Measurements from ENCODE around the gene SYNRG.
"Not testable (repeated sequence)": the region's sequence is repeated elsewhere in the genome, so short reads cannot be mapped to it uniquely, and the experiment has no call there.

The SYNRG gene

DNA sequence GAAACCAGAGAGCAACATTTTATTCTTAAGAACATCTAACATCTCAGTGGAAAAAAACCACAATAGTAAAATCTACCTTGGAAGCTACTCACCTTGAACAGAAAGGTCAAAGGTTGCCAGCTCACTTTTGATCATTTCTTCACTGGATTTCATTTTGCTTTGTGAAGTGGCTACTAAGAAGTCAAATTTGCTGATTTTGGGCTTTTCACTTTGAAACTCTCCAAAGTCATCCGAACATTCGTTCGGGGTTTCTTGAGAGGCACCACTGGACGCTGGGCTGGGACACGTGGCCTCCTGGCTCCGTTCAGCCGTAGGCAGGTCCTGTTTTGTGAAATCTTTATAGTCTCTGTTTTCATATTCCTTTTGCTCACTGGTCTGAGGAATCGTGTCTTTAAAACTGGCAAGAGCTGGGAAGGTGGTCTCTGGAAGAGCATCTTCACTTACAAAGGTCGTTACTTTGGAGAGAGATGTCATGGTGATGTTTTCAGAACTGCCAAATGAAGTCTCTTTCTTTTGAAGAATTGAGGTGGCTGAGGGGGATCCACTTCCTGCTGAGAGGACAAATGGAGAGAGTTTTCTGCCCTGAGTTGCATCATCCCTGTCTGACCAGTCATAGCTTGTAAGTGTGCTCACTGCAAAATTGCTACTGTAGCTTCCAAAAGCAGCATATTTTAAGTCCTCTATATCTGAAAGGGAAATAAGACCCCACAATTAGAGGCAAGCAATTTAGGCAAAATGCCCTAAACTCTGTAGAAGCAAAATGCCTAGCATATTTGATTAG is 67.1 kb downstream of the SYNRG start:
- DNase-seq (ENCODE audit: low read depth, low spot score) = no peak

- DNase-seq (ENCODE audit: low read depth, low spot score) = no peak
Observed at GRCh38 chr17:37538981-37539659, 70.1 kb downstream of the SYNRG start.

- no peak for DNase-seq (ENCODE audit: low read depth, low spot score)
Observed at GRCh38 chr17:37535906-37536305, 73.3 kb downstream of the SYNRG start.

DNA sequence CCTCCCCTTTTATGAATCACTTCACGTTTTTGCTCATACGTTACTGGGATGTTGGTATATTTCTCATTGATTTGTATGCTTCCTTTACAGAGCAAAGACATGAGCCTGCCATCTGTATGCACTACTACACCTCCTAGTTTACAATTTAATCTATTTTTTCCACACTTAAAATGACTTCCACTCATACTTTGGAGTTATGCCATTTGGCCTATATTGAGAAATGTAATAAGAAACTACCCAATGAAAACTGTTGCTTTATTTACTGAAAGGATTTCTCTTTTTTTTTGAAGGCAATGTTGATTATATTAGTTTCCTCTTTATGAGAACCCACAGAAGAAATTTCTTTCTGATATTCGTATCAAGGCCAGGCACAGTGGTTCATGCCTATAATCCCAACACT is 76.5 kb downstream of the SYNRG start:
- no peak for DNase-seq (ENCODE audit: low read depth, low spot score)

DNA sequence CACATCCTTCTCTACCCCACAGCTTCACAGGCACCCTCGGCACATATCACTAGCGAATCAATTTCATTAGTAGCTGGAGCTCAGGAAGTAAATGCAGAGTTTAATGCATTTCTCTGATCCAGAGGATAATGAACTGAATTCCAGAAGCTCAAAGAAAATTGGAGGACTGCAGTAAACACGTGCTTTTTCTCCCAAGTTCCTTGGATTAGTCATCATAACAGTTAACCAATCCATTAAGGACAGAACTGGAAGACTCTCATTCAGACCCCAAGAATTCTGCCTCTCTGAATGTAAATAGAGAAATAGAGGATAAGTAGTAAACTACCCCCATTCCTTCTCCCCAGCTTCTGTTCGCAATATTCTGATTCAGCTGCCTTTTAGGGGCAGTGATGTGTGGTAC is 78.8 kb downstream of the SYNRG start:
- DNase-seq (ENCODE audit: low read depth, low spot score) = no peak

GRCh38 chr17:37527249-37527851 is 81.9 kb downstream of the SYNRG start:
- no peak for DNase-seq (ENCODE audit: low read depth, low spot score)

- DNase-seq (ENCODE audit: low read depth, low spot score) = no peak
Observed at GRCh38 chr17:37523715-37524219, 85.5 kb downstream of the SYNRG start.

DNA sequence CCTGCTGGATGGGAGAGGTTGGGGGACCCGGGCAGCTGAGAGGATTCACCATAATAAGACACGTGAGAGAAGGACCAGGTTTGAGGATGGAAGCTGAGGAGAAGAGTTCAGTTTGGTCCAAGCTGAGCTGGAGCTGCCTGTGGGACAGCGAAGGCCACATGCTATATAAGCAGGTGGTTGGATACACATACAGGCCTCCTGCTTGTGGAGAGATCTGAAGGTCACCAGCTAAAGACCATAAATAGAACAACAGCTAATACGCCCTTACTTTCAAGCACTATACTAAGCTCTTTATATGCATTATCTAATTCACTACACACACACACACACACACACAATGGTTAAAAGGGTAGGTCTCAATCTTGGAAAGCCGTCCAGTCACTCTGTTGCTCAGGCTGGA is 87.4 kb downstream of the SYNRG start:
- no peak for DNase-seq (ENCODE audit: low read depth, low spot score)

DNA sequence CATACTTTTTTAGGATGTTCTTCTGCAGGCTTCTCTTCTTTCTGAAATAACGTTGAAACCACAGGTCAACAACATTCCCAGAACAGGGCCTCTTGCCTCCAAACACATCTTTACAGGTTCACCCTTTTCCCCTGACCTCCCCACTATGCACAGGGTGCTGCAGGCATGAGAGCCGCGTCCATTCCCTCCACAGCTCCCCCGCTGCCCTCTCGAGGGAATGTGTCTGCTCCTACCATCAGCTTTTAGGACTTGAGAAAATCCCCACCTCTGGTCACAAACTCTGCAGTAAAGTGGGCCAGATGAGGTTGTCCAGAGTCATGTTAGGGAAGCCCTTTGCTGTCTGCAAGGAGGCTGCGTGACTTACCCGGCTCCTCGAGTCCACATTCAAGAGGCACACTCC is 89.0 kb downstream of the SYNRG start:
- DNase-seq (ENCODE audit: low read depth, low spot score) = no peak

GRCh38 chr17:37519251-37519985 is 89.8 kb downstream of the SYNRG start:
- no peak for DNase-seq (ENCODE audit: low read depth, low spot score)

GRCh38 chr17:37518826-37519225 is 90.4 kb downstream of the SYNRG start:
- DNase-seq (ENCODE audit: low read depth, low spot score) = no peak

DNA sequence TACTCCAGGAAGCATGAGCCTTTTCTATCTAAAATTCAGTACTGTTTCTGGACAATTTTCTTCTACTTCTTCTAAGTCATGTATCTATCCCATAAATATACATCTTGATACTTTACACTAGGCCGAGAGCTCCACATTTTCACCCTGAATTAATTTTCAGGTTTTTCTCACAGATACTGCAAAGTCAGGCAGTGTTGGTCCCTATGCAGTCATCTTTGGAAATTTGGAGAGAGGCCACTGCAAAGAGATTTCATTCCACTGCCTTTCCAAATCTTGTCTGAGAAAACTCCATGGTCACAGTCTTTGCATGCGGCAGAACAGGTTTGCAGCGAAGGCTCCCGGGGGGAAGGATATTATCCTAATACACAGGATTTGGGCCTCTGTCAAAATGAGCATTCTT is 91.3 kb downstream of the SYNRG start:
- DNase-seq (ENCODE audit: low read depth, low spot score) = no peak

DNA sequence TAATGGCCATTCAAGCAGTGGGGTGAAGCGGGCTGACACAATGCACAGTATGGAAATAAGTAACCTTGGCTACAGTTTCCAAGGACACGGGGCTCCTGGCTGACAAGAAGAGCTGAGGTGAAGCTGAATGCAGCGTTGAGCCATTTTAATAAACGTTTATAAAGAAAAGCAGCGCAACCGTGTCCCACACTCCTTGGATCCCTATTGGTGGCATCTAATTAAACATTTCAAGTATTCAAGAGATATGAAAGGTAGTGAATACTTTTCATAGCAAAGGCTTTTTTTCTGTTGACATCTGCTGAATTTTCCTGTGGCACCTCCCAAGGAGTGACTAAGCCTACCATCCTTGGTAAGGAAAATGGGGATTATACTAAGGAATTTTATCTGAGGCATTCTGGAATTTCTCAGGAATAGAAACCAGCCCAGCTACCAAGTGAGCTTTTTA is 93.1 kb downstream of the SYNRG start:
- no peak for DNase-seq (ENCODE audit: low read depth, low spot score)

DNA sequence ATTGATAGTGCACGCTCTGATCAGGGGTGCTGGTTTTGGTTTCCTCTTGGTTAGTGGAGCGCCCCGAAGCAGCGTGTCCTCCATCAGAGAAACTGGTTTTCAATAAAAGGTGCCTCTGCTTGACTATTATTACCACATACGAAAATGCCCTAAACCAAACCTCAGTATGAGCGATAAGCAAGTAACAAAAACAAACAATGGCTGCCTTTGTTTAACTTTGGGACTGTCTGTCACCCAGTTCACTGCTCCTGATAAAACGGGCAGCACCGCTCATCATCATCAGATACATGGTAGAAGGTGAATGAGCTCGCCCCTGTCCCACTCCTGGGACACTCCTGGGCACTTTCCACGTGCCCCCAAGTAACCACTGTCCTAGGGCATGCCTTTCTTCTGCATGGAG is 95.5 kb downstream of the SYNRG start:
- DNase-seq (ENCODE audit: low read depth, low spot score) = no peak

GRCh38 chr17:37512442-37513068 is 96.7 kb downstream of the SYNRG start:
- DNase-seq (ENCODE audit: low read depth, low spot score) = no peak

DNA sequence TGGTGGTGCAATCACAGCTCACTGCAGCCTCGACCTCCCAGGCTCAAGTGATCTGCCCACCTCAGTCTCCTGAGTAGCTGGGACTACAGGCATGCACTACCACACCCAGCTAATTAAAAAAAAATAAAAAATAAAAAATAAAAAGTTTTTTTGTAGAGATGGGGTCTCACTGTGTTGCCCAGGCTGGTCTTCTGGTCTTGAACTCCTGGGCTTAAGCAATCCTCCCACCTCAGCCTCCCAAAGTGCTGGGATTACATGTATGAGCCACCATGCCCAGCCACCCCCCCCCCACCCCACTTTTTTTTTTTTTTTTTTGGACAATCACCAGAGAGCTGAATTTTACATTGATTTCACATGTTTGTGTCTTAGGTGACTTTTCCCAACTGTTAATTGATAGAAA is 97.6 kb downstream of the SYNRG start:
- not testable (repeated sequence) for DNase-seq (ENCODE audit: low read depth, low spot score)

- no peak for DNase-seq (ENCODE audit: low read depth, low spot score)
Observed at GRCh38 chr17:37510056-37510455, 99.2 kb downstream of the SYNRG start.

DNA sequence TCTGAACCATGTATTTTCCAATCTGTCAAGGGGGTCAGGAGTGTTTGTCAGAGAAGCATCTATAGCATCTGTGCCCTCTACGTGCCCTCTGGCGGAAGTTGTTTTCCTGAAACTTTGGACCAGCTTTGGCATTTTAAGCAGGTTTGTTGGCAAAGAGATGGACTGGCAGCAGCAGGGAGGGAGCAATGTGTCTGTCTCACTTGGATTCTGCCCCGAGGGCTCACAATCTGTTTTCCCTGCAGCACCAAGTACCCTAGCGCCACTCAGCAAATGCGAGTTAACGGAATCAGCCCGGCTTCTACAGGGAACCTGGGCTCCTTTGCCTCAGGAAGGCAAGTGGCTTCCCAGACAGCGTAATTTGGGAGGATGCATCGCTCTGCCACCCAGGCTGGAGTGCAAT is 102.1 kb downstream of the SYNRG start:
- DNase-seq (ENCODE audit: low read depth, low spot score) = no peak

GRCh38 chr17:37506678-37507077 is 102.5 kb downstream of the SYNRG start:
- DNase-seq (ENCODE audit: low read depth, low spot score) = no peak

GRCh38 chr17:37505333-37505732 is 103.9 kb downstream of the SYNRG start:
- no peak for DNase-seq (ENCODE audit: low read depth, low spot score)

- DNase-seq (ENCODE audit: low read depth, low spot score) = no peak
Observed at GRCh38 chr17:37503148-37503547, 106.1 kb downstream of the SYNRG start.
